GM12891 (cell line): ENCODE data around the gene LACTBL1.

Experiments used
- DNase-seq: peaks from one replicate; pipeline ENCODE4 v3.0.0; 2011; ENCODE audit warnings: low spot score; ENCODE audit not compliant: insufficient read length
- FAIRE-seq: peaks from 2 replicates; lab custom pipeline; 2011; peaks lifted over from hg19 to GRCh38; lab: Jason Lieb, UNC
- PAX5 ChIP-seq: IDR thresholded peaks from 2 replicates; pipeline ENCODE4 v1.6.1; 2011; ENCODE audit warnings: low read length, moderate library complexity, mild to moderate bottlenecking; ENCODE audit not compliant: insufficient read depth, severe bottlenecking
- POLR2A ChIP-seq: IDR thresholded peaks from 2 replicates; pipeline ENCODE4 v1.6.1; 2011; ENCODE audit warnings: low read depth, low read length, control low read depth
- POLR2AphosphoS5 ChIP-seq: IDR thresholded peaks from 2 replicates; pipeline ENCODE4 v1.6.1; 2011; ENCODE audit warnings: low read depth, low read length, control low read depth
- POU2F2 ChIP-seq: IDR thresholded peaks from 2 replicates; pipeline ENCODE4 v1.6.1; 2011; ENCODE audit warnings: low read depth, mild to moderate bottlenecking, control low read depth, low read length, moderate library complexity
- SPI1 ChIP-seq: IDR thresholded peaks from 2 replicates; pipeline ENCODE4 v1.6.1; 2011; ENCODE audit warnings: low read depth, low read length, control low read depth
- TAF1 ChIP-seq: IDR thresholded peaks from 2 replicates; pipeline ENCODE4 v1.6.1; 2011; ENCODE audit warnings: low read depth, low read length, control low read depth

The LACTBL1 gene

GRCh38 chr1:22914633-22915217 is 57.9 kb downstream of the LACTBL1 start:
- FAIRE-seq (no peak), DNase-seq (no peak)
- TF ChIP-seq POU2F2 = no peak
- no peak for TF ChIP-seq PAX5
- TF ChIP-seq SPI1 = no peak
- no peak for TF ChIP-seq POLR2A
- no peak for TF ChIP-seq POLR2AphosphoS5
- TF ChIP-seq TAF1 = no peak

DNA sequence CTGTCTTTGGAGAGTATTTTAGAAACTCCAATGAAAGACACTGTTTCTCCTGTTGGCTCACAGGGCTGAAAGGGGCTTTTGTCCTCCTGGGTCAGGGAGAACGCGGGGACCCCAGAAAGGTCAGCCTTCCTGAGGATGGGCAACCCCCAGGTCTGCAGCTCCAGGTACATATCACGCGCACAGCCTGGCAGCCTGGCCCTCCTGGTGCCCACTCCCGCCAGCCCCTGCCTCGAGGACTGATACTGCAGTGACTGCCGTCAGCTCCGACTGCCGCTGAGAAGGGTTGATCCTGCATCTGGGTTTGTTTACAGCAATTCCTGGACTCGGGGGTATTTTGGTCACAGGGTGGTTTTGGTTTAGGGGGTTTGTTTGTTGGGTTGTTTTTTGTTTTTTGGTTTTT is 58.5 kb downstream of the LACTBL1 start:
- no peak for DNase-seq
- TF ChIP-seq SPI1 = no peak
- no peak for TF ChIP-seq POU2F2
- TF ChIP-seq TAF1 = no peak
- TF ChIP-seq POLR2AphosphoS5 = no peak
- no peak for FAIRE-seq

GRCh38 chr1:22913421-22914141 is 59.1 kb downstream of the LACTBL1 start:
- no peak for DNase-seq
- TF ChIP-seq POU2F2 (no peak), POLR2AphosphoS5 (no peak), TAF1 (no peak), SPI1 (no peak), POLR2A (no peak), PAX5 (no peak)
- FAIRE-seq = no peak

DNA sequence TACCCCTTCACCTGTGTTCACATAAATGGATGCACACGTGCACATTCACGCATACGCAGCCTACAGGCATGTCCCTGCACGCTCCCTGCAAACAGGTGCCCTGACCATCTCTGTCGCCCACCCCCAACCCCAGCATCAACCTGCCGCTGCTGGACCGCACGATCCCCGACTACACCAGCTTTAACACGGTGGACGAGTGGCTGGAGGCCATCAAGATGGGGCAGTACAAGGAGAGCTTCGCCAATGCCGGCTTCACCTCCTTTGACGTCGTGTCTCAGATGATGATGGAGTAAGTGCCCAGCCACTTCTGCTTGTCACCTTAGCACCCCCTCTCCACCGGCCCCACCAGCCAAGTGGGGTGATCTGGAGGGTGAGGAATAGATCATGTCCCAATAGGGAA is 60.4 kb downstream of the LACTBL1 start:
- FAIRE-seq (no peak), DNase-seq (no peak)
- TF ChIP-seq TAF1 (no peak), POU2F2 (no peak), SPI1 (no peak), POLR2A (no peak), POLR2AphosphoS5 (no peak), PAX5 (no peak)

DNA sequence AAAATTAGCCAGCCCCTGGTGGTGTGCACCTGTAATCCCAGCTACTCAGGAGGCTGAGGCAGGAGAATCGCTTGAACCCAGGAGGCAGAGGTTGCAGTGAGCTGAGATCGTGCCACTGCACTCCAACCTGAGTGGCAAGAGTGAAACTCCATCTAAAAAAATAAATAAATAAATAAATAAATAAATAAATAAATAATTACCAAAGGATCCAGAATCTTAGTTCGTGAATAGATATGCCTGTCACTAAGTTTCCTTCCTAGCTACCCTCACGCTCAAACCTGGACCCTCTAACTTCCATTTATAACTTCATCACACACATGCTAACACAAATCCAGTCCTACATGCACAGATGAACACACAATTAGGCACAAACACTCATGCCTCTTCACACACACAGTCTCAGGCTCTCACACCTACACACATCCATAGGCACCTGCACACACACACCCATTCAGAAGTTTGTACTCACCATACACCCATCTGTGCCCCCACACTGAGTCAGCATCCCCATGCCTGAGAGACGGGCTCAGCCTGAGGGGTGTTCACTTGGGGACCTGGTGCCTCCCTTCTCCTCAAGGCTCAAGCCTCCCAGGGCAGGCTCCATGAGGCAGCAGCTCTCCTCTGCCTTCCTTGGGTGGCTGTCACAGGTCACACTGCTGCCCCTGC is 61.5 kb downstream of the LACTBL1 start:
- FAIRE-seq = no peak
- TF ChIP-seq SPI1 (no peak), POU2F2 (no peak), PAX5 (no peak), TAF1 (no peak), POLR2AphosphoS5 (no peak), POLR2A (no peak)
- DNase-seq = no peak

DNA sequence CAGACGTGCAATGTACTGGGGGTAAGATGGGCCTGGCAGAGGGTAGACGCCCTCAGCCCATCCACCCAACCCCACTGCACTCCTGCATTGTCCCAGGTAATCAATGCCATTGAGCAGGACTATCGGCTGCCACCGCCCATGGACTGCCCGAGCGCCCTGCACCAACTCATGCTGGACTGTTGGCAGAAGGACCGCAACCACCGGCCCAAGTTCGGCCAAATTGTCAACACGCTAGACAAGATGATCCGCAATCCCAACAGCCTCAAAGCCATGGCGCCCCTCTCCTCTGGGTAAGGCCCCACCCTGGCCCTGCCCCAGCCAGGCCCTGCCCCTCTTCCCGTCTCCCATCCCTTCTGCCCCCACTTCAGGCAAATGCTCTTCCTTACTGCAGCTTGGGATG is 62.4 kb downstream of the LACTBL1 start:
- FAIRE-seq (no peak), DNase-seq (no peak)
- TF ChIP-seq PAX5 = no peak
- TF ChIP-seq POLR2A = no peak
- TF ChIP-seq POLR2AphosphoS5 = no peak
- no peak for TF ChIP-seq POU2F2
- TF ChIP-seq TAF1 = no peak
- TF ChIP-seq SPI1 = no peak

DNA sequence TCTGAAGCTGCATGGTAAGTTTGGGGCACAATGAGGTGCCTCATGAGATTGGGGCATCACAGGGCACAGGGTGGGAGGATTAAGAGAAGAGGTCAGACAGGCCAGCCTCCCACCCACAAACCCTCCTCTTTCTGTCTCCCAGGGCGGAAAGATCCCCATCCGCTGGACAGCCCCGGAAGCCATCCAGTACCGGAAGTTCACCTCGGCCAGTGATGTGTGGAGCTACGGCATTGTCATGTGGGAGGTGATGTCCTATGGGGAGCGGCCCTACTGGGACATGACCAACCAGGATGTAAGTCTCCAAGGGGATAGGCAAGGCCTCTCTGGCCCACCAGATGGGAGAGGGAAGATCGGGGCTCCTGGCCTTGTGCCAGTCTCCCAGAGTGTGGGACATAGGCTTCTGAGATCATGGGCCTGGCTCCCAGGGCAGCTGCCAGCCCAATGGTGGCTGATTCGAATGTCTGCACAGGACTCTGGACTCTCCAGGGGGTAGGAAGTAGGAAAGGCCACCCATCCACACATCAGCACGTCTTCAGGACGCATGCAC is 63.7 kb downstream of the LACTBL1 start:
- DNase-seq (no peak), FAIRE-seq (no peak)
- TF ChIP-seq PAX5 (no peak), SPI1 (no peak), POLR2AphosphoS5 (no peak), POU2F2 (no peak), POLR2A (no peak), TAF1 (no peak)

DNA sequence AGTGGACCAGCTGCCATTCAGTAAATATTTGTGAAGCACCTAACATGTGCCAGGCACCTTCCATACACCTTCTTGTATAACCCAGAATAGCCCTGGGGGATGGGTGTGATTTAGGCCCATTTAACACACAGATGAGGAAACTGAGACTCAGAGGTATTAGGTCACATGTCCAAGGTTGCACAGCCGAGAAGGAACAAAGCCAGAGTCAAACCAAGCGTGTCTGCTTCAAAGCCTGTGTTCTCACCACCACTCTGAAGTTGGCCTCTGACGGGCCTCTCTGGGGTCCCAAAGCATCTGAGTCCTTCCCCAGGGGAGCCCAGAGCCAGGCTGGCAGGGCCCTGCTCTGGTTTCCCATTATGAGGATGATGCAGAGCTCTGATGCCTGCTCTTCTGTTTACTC is 65.1 kb downstream of the LACTBL1 start:
- DNase-seq = no peak
- TF ChIP-seq POLR2AphosphoS5 = no peak
- TF ChIP-seq PAX5 = no peak
- TF ChIP-seq POU2F2 = no peak
- TF ChIP-seq POLR2A = no peak
- TF ChIP-seq SPI1 = no peak
- TF ChIP-seq TAF1 = no peak
- FAIRE-seq = no peak

- no peak for FAIRE-seq
Measured at GRCh38 chr1:22906968-22907367, 65.7 kb downstream of the LACTBL1 start.

GRCh38 chr1:22903113-22903512 is 69.6 kb downstream of the LACTBL1 start:
- DNase-seq (no peak), FAIRE-seq (no peak)
- TF ChIP-seq POU2F2 (no peak), POLR2AphosphoS5 (no peak), SPI1 (no peak), POLR2A (no peak), TAF1 (no peak), PAX5 (no peak)

More at GRCh38 chr1:22906968-22907367, 65.7 kb downstream of the LACTBL1 start:
- TF ChIP-seq TAF1 (no peak), POLR2AphosphoS5 (no peak), SPI1 (no peak), POLR2A (no peak), PAX5 (no peak), POU2F2 (no peak)
- DNase-seq = no peak
